Liver (tissue), 9 donors: ENCODE data around the gene PDE2A. TPM values are rescaled to one million over a fixed set of nuclear protein-coding genes. Genes with fewer than 3 reads are reported as not detected.

Source experiments
- DNase-seq: peaks from one replicate; pipeline ENCODE4 v3.0.0-alpha.2; 2017; ENCODE audit warnings: low spot score
- H3K27ac ChIP-seq, 2 donors: one replicate each; pipeline ENCODE4 v1.7.0; 2013; ENCODE audit warnings: inconsistent platforms in 2 of 2, low read length in 2 of 2, control low read depth in 1 of 2, low read depth in 1 of 2, mild to moderate bottlenecking in 1 of 2
- H3K27me3 ChIP-seq, 4 donors: one replicate each; pipeline versions ENCODE4 v1.6.1 to v1.7.0; 2013; ENCODE audit warnings: low read length in 3 of 4, inconsistent platforms in 1 of 4, mild to moderate bottlenecking in 1 of 4, moderate library complexity in 1 of 4; ENCODE audit not compliant: control insufficient read depth in 4 of 4, insufficient read depth in 4 of 4
- H3K36me3 ChIP-seq, 4 donors: one replicate each; pipeline versions ENCODE4 v1.6.1 to v1.7.0; 2013; ENCODE audit warnings: low read length in 3 of 4, mild to moderate bottlenecking in 3 of 4, low read depth in 1 of 4, moderate library complexity in 1 of 4; ENCODE audit not compliant: control insufficient read depth in 4 of 4, insufficient read depth in 3 of 4
- H3K4me1 ChIP-seq, 4 donors: one replicate each; pipeline versions ENCODE4 v1.6.1 to v1.7.0; 2013; ENCODE audit warnings: low read length in 3 of 4, mild to moderate bottlenecking in 3 of 4, moderate library complexity in 1 of 4; ENCODE audit not compliant: control insufficient read depth in 4 of 4, insufficient read depth in 4 of 4
- H3K4me3 ChIP-seq, 3 donors: one replicate each; pipeline versions ENCODE4 v1.6.1 to v1.7.0; 2013; ENCODE audit warnings: low read length in 3 of 3, control low read depth in 1 of 3, low read depth in 1 of 3, mild to moderate bottlenecking in 1 of 3
- H3K9ac ChIP-seq, 2 donors: one replicate each; pipeline ENCODE4 v1.7.0; 2013; ENCODE audit warnings: low read length in 2 of 2, mild to moderate bottlenecking in 2 of 2, moderate library complexity in 2 of 2, control low read depth in 1 of 2, low read depth in 1 of 2
- H3K9me3 ChIP-seq, 4 donors: one replicate each; pipeline versions ENCODE4 v1.6.1 to v1.7.0; 2013; ENCODE audit warnings: low read length in 3 of 4; ENCODE audit not compliant: control insufficient read depth in 4 of 4
- EGR1 ChIP-seq, 2 donors: IDR thresholded peaks; 2 replicates each; pipeline ENCODE4 v1.6.1; 2016 to 2018; ENCODE audit warnings: antibody characterized with exemption in 2 of 2, low read depth in 2 of 2
- FOXA1 ChIP-seq: IDR thresholded peaks from 2 replicates; pipeline ENCODE4 v1.6.1; 2016; ENCODE audit warnings: antibody characterized with exemption
- FOXA2 ChIP-seq: IDR thresholded peaks from 2 replicates; pipeline ENCODE4 v1.6.1; 2016; ENCODE audit warnings: antibody characterized with exemption
- GABPA ChIP-seq, 2 donors: IDR thresholded peaks in 1 of 2; conservative IDR thresholded peaks in 1 of 2; 2 replicates each; pipeline ENCODE4 v1.6.1; 2016; ENCODE audit warnings: antibody characterized with exemption in 2 of 2, mild to moderate bottlenecking in 1 of 2, moderate library complexity in 1 of 2
- HNF4A ChIP-seq, 2 donors: conservative IDR thresholded peaks; 2 replicates each; pipeline ENCODE4 v1.6.1; 2016; ENCODE audit warnings: antibody characterized with exemption in 2 of 2, mild to moderate bottlenecking in 2 of 2
- HNF4G ChIP-seq: IDR thresholded peaks from 2 replicates; pipeline ENCODE4 v1.6.1; 2016; ENCODE audit warnings: antibody characterized with exemption
- JUND ChIP-seq, 2 donors: IDR thresholded peaks; 2 replicates each; pipeline ENCODE4 v1.6.1; 2016; ENCODE audit warnings: antibody characterized with exemption in 2 of 2
- NR2F2 ChIP-seq: IDR thresholded peaks from 2 replicates; pipeline ENCODE4 v1.6.1; 2016; ENCODE audit warnings: antibody characterized with exemption
- RAD21 ChIP-seq, 2 donors: IDR thresholded peaks; 2 replicates each; pipeline ENCODE4 v1.6.1; 2016; ENCODE audit warnings: antibody characterized with exemption in 2 of 2, mild to moderate bottlenecking in 2 of 2
- RXRA ChIP-seq, 2 donors: IDR thresholded peaks; 2 replicates each; pipeline ENCODE4 v1.6.1; 2017 to 2018; ENCODE audit warnings: antibody characterized with exemption in 2 of 2, mild to moderate bottlenecking in 1 of 2
- SP1 ChIP-seq: IDR thresholded peaks from 2 replicates; pipeline ENCODE4 v1.6.1; 2018; ENCODE audit warnings: antibody characterized with exemption, mild to moderate bottlenecking
- TAF1 ChIP-seq: conservative IDR thresholded peaks from 2 replicates; pipeline ENCODE4 v1.6.1; 2016; ENCODE audit warnings: antibody characterized with exemption, mild to moderate bottlenecking
- YY1 ChIP-seq: IDR thresholded peaks from 2 replicates; pipeline ENCODE4 v1.6.1; 2016; ENCODE audit warnings: antibody characterized with exemption, mild to moderate bottlenecking
- WGBS: extraction: QIAGEN DNeasy Blood & Tissue Kit; methylation state at CpG from one replicate; pipeline ENCODE4 v1.1.7; 2013; 5-methylcytosine and 5-hydroxymethylcytosine counted together
- polyA plus RNA-seq, 2 donors: library from polyadenylated mRNA; stranded (reverse) in 1 of 2; unstranded in 1 of 2; fragments of 200-250 nt in 1 of 2; fragments of >200 nt in 1 of 2; fragmentation: Nextera tagmentation in 1 of 2; extraction: Ambion mirVana in 1 of 2; gene quantifications; one replicate each; pipeline versions ENCODE4 v1.2.1 to v1.2.3, GENCODE V29; 2013 to 2015
- total RNA-seq, 2 donors: library from RNA; depleted of rRNA; stranded (reverse); fragments of >200 nt; gene quantifications; one replicate each; pipeline ENCODE4 v1.2.3, GENCODE V29; 2014
- TF ChIP-seq, protein P1 (sequence below): IDR thresholded peaks from 2 replicates; pipeline ENCODE4 v1.6.1; 2016; ENCODE audit warnings: antibody characterized with exemption
- TF ChIP-seq, protein P2 (sequence below): IDR thresholded peaks from 2 replicates; pipeline ENCODE4 v1.6.1; 2016; ENCODE audit warnings: antibody characterized with exemption, mild to moderate bottlenecking
- TF ChIP-seq, protein P3 (sequence below): fragments of 150-350 bp; IDR thresholded peaks from 2 replicates; pipeline ENCODE4 v1.5.1; 2017; ENCODE audit warnings: improper control_type of control experiment, low read depth, low read length; ENCODE audit not compliant: missing input control
- TF ChIP-seq, protein P4 (sequence below): IDR thresholded peaks from 2 replicates; pipeline ENCODE4 v1.6.1; 2016; ENCODE audit warnings: antibody characterized with exemption
- donor health status: healthy.
- donor health status: healthy.
- donor health status: healthy.
- donor health status: healthy.
- donor health status: healthy.

PDE2A gene
- total and polyA plus RNA-seq, 4 donors, result 4.3 to 32.8 (median 12.9) TPM

DNA sequence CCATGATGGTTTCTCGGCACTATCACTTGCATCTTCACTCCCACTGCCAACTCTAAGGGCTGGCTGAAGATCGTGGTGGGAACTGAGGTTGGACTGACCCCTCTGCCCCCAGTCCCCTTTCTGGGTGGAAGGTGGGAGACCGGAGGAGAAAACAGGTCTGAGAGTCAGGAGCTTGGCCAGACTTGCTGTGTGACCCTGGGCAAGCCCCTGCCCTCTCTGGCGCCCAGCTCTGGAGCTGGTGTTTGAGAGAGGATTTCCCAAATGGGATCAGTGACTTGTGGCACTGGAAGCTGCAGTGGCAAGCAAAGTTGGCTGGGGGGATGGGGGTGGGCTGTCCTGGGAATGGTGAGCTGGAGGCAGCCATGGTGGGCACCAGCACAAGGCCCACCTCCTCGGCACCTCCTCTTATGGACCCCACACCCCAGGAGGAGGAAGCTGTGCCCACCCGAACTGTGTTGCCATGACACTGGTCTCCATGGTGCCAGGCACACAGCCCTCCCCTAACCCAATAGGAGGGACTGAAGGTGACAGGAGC is 6.5 kb upstream of the PDE2A start:
- H3K4me3 ChIP-seq, result no peak overlapping the region
- peaks cover 0 to 10% (median under 1%) of the 10 kb centered on the region in 4 donors for H3K36me3 ChIP-seq
- H3K9ac ChIP-seq, result no peak overlapping the region
- TF ChIP-seq, protein P1, sequence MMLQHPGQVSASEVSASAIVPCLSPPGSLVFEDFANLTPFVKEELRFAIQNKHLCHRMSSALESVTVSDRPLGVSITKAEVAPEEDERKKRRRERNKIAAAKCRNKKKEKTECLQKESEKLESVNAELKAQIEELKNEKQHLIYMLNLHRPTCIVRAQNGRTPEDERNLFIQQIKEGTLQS, result no peak
- TF ChIP-seq FOXA1, result no peak
- TF ChIP-seq SP1, result no peak
- TF ChIP-seq GABPA (IDR thresholded peaks at IDR 0.05 in 1 of 2, conservative IDR thresholded peaks at IDR 0.05 in 1 of 2), result no peak
- TF ChIP-seq, protein P2, sequence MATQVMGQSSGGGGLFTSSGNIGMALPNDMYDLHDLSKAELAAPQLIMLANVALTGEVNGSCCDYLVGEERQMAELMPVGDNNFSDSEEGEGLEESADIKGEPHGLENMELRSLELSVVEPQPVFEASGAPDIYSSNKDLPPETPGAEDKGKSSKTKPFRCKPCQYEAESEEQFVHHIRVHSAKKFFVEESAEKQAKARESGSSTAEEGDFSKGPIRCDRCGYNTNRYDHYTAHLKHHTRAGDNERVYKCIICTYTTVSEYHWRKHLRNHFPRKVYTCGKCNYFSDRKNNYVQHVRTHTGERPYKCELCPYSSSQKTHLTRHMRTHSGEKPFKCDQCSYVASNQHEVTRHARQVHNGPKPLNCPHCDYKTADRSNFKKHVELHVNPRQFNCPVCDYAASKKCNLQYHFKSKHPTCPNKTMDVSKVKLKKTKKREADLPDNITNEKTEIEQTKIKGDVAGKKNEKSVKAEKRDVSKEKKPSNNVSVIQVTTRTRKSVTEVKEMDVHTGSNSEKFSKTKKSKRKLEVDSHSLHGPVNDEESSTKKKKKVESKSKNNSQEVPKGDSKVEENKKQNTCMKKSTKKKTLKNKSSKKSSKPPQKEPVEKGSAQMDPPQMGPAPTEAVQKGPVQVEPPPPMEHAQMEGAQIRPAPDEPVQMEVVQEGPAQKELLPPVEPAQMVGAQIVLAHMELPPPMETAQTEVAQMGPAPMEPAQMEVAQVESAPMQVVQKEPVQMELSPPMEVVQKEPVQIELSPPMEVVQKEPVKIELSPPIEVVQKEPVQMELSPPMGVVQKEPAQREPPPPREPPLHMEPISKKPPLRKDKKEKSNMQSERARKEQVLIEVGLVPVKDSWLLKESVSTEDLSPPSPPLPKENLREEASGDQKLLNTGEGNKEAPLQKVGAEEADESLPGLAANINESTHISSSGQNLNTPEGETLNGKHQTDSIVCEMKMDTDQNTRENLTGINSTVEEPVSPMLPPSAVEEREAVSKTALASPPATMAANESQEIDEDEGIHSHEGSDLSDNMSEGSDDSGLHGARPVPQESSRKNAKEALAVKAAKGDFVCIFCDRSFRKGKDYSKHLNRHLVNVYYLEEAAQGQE, result no peak
- TF ChIP-seq RAD21 (IDR thresholded peaks at IDR 0.05), result no peak
- TF ChIP-seq, protein P3, sequence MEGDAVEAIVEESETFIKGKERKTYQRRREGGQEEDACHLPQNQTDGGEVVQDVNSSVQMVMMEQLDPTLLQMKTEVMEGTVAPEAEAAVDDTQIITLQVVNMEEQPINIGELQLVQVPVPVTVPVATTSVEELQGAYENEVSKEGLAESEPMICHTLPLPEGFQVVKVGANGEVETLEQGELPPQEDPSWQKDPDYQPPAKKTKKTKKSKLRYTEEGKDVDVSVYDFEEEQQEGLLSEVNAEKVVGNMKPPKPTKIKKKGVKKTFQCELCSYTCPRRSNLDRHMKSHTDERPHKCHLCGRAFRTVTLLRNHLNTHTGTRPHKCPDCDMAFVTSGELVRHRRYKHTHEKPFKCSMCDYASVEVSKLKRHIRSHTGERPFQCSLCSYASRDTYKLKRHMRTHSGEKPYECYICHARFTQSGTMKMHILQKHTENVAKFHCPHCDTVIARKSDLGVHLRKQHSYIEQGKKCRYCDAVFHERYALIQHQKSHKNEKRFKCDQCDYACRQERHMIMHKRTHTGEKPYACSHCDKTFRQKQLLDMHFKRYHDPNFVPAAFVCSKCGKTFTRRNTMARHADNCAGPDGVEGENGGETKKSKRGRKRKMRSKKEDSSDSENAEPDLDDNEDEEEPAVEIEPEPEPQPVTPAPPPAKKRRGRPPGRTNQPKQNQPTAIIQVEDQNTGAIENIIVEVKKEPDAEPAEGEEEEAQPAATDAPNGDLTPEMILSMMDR, result no peak
- TF ChIP-seq, protein P4, sequence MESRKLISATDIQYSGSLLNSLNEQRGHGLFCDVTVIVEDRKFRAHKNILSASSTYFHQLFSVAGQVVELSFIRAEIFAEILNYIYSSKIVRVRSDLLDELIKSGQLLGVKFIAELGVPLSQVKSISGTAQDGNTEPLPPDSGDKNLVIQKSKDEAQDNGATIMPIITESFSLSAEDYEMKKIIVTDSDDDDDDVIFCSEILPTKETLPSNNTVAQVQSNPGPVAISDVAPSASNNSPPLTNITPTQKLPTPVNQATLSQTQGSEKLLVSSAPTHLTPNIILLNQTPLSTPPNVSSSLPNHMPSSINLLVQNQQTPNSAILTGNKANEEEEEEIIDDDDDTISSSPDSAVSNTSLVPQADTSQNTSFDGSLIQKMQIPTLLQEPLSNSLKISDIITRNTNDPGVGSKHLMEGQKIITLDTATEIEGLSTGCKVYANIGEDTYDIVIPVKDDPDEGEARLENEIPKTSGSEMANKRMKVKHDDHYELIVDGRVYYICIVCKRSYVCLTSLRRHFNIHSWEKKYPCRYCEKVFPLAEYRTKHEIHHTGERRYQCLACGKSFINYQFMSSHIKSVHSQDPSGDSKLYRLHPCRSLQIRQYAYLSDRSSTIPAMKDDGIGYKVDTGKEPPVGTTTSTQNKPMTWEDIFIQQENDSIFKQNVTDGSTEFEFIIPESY, result no peak
- TF ChIP-seq TAF1, result no peak
- no peak for TF ChIP-seq HNF4G
- TF ChIP-seq NR2F2, result no peak
- H3K27me3 ChIP-seq, result peaks cover 0 to 4% (median 1%) of the 10 kb centered on the region in 4 donors
- peaks cover 0 to 6% (median 1%) of the 10 kb centered on the region in 4 donors for H3K4me1 ChIP-seq
- 65% methylated on average over 6 of the region's 6 CpGs for WGBS
- H3K9me3 ChIP-seq, result no peaks in the 10 kb centered on the region
- no peak for DNase-seq
- H3K27ac ChIP-seq, result no peak overlapping the region

DNA sequence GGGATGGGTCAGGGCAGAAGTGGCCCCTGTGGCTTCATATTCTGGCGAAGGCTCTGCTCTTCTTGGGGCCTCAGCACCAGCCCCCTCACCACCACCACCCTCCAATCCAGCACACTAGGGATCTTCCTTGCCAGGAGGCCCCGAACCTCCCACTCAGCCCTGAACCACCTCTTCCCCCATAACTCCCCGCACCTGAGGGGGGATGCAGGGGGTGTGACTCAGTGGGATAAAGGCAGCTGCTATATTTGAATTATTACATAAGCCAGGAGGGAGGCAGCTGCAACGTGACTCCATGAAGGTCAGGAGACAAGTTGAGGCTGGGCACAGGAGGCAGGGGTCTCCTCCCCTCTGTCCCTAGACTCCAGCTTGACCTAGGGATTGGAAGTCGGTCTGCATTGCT is 5.6 kb upstream of the PDE2A start:
- Histone ChIP-seq H3K9ac (no peak overlapping the region), H3K27me3 (peaks cover 0 to 4% (median 2%) of the 10 kb centered on the region in 4 donors), H3K9me3 (no peaks in the 10 kb centered on the region), H3K4me1 (peaks cover 0 to 6% (median 1%) of the 10 kb centered on the region in 4 donors), H3K4me3 (no peak overlapping the region), H3K27ac (no peak overlapping the region), H3K36me3 (peaks cover 0 to 2% (median under 1%) of the 10 kb centered on the region in 4 donors)
- no peak for TF ChIP-seq RAD21 (IDR thresholded peaks at IDR 0.05)
- TF ChIP-seq, protein P2, result no peak
- no peak for TF ChIP-seq HNF4A (conservative IDR thresholded peaks at IDR 0.05)
- TF ChIP-seq, protein P1, result no peak
- TF ChIP-seq SP1, result no peak
- no peak for TF ChIP-seq EGR1 (IDR thresholded peaks at IDR 0.05; ENCODE audit: low read depth in 2 of 2)
- no peak for TF ChIP-seq JUND (IDR thresholded peaks at IDR 0.05)
- no peak for TF ChIP-seq HNF4G
- TF ChIP-seq RXRA (IDR thresholded peaks at IDR 0.05), result no peak
- no peak for TF ChIP-seq GABPA (IDR thresholded peaks at IDR 0.05 in 1 of 2, conservative IDR thresholded peaks at IDR 0.05 in 1 of 2)
- TF ChIP-seq FOXA1, result no peak
- TF ChIP-seq YY1, result no peak
- TF ChIP-seq FOXA2, result no peak
- TF ChIP-seq NR2F2, result no peak
- no peak for DNase-seq
- WGBS, result 69% methylated on average over 5 of the region's 5 CpGs
